Loucy (cell line): Measurements from ENCODE around the gene ANAPC5.

Experiments used
- H2AFZ ChIP-seq: fragments of 200-600 bp; sonication (generic); 2 replicates; pipeline ENCODE4 v1.6.0; 2016; ENCODE audit warnings: antibody characterized with exemption, mild to moderate bottlenecking, low read length, moderate library complexity
- H3F3A ChIP-seq: fragments of 200-600 bp; 2 replicates; pipeline ENCODE4 v1.6.0; 2016; ENCODE audit warnings: antibody characterized with exemption, low read depth, mild to moderate bottlenecking
- H3K27me3 ChIP-seq: fragments of 200-600 bp; sonication (generic); 2 replicates; pipeline ENCODE4 v1.6.1; 2014; ENCODE audit warnings: low read length, mild to moderate bottlenecking; ENCODE audit not compliant: insufficient read depth, poor library complexity, severe bottlenecking
- H3K36me3 ChIP-seq: fragments of 200-600 bp; sonication (generic); 2 replicates; pipeline ENCODE4 v1.6.1; 2016; ENCODE audit warnings: low read length; ENCODE audit not compliant: insufficient read depth
- H3K4me1 ChIP-seq: fragments of 200-600 bp; sonication (generic); 2 replicates; pipeline ENCODE4 v1.5.1; 2014; ENCODE audit warnings: low read length, mild to moderate bottlenecking; ENCODE audit not compliant: insufficient read depth, poor library complexity, severe bottlenecking
- H3K4me2 ChIP-seq: fragments of 200-600 bp; sonication (generic); 2 replicates; pipeline ENCODE4 v1.6.0; 2014; ENCODE audit warnings: antibody characterized with exemption, low read length, low read depth, mild to moderate bottlenecking; ENCODE audit not compliant: poor library complexity, severe bottlenecking
- H3K4me3 ChIP-seq: fragments of 200-600 bp; sonication (generic); 2 replicates; pipeline ENCODE4 v1.5.1; 2014; ENCODE audit warnings: low read length, mild to moderate bottlenecking, mixed read lengths; ENCODE audit not compliant: poor library complexity, severe bottlenecking
- H3K79me2 ChIP-seq: fragments of 200-600 bp; sonication (generic); 2 replicates; pipeline ENCODE4 v1.6.1; 2014; ENCODE audit warnings: low read length; ENCODE audit not compliant: insufficient read depth
- H3K9ac ChIP-seq: fragments of 200-600 bp; sonication (generic); 2 replicates; pipeline ENCODE4 v1.6.0; 2014; ENCODE audit warnings: mild to moderate bottlenecking, low read depth, low read length, moderate library complexity; ENCODE audit not compliant: poor library complexity, severe bottlenecking
- H3K9me2 ChIP-seq: fragments of 200-600 bp; sonication (generic); replicated peaks from 2 replicates; pipeline ENCODE4 v1.6.1; 2016; ENCODE audit warnings: low read depth, low read length, mixed read lengths
- H3K9me3 ChIP-seq: fragments of 200-600 bp; sonication (generic); 2 replicates; pipeline ENCODE4 v1.6.1; 2014; ENCODE audit warnings: mild to moderate bottlenecking, antibody characterized with exemption, low read length, low read depth; ENCODE audit not compliant: insufficient read depth
- H4K20me1 ChIP-seq: fragments of 200-600 bp; sonication (generic); 2 replicates; pipeline ENCODE4 v1.6.0; 2014; ENCODE audit warnings: antibody characterized with exemption, low read length, mild to moderate bottlenecking; ENCODE audit not compliant: insufficient read depth, poor library complexity, severe bottlenecking
- CTCF ChIP-seq: fragments of 200-600 bp; sonication (generic); conservative IDR thresholded peaks from 2 replicates; pipeline ENCODE4 v1.5.1; 2014; ENCODE audit warnings: mild to moderate bottlenecking, antibody characterized with exemption, low read length
- EZH2phosphoT487 ChIP-seq: fragments of 200-600 bp; IDR thresholded peaks from 2 replicates; pipeline ENCODE4 v1.6.1; 2018; ENCODE audit warnings: antibody characterized with exemption, mild to moderate bottlenecking, moderate library complexity, borderline replicate concordance

The ANAPC5 gene

GRCh38 chr12:121261398-121261797, 90.8 kb downstream of the ANAPC5 start:
- Histone ChIP-seq H3K9me3 (no peaks in the 10 kb centered on the region), H3K79me2 (no peaks in the 10 kb centered on the region), H3K4me1 (no peaks in the 10 kb centered on the region), H2AFZ (no peak overlapping the region), H3K36me3 (peaks cover 27% of the 10 kb centered on the region; the same call in 1 of the 2 replicates), H3K27me3 (no peaks in the 10 kb centered on the region), H3F3A (no peaks in the 10 kb centered on the region), H3K4me3 (no peak overlapping the region), H3K4me2 (no peak overlapping the region), H4K20me1 (no peaks in the 10 kb centered on the region), H3K9ac (no peak overlapping the region), H3K9me2 (no peaks in the 10 kb centered on the region)
- TF ChIP-seq EZH2phosphoT487 (no peak), CTCF (no peak)

GRCh38 chr12:121260091-121260490, 92.1 kb downstream of the ANAPC5 start:
- Histone ChIP-seq H3K4me3 (no peak overlapping the region), H4K20me1 (no peaks in the 10 kb centered on the region), H3K4me1 (no peaks in the 10 kb centered on the region), H3K4me2 (no peak overlapping the region), H3F3A (no peaks in the 10 kb centered on the region), H3K36me3 (peaks cover 27% of the 10 kb centered on the region; the same call in 1 of the 2 replicates), H2AFZ (no peak overlapping the region), H3K9me3 (no peaks in the 10 kb centered on the region), H3K27me3 (no peaks in the 10 kb centered on the region), H3K9ac (no peak overlapping the region), H3K79me2 (no peaks in the 10 kb centered on the region), H3K9me2 (no peaks in the 10 kb centered on the region)
- TF ChIP-seq CTCF: no peak
- no peak for TF ChIP-seq EZH2phosphoT487

- no peaks in the 10 kb centered on the region for H3K9me2 ChIP-seq
- H3K4me2 ChIP-seq: no peak overlapping the region
- no peaks in the 10 kb centered on the region for H3K27me3 ChIP-seq
- no peaks in the 10 kb centered on the region for H4K20me1 ChIP-seq
- H2AFZ ChIP-seq: no peak overlapping the region
- no peak overlapping the region for H3K9ac ChIP-seq
- H3K36me3 ChIP-seq: peaks cover 31% of the 10 kb centered on the region; the same call in 1 of the 2 replicates
- H3K4me1 ChIP-seq: no peaks in the 10 kb centered on the region
- H3F3A ChIP-seq: no peaks in the 10 kb centered on the region
- H3K4me3 ChIP-seq: no peak overlapping the region
- TF ChIP-seq CTCF: no peak
- no peaks in the 10 kb centered on the region for H3K9me3 ChIP-seq
- H3K79me2 ChIP-seq: no peaks in the 10 kb centered on the region
Observed at GRCh38 chr12:121259074-121259473, 93.1 kb downstream of the ANAPC5 start.
